ENCODE measurements around the gene USO1. TPM values are rescaled to one million over a fixed set of nuclear protein-coding genes. Genes with fewer than 3 reads are reported as not detected.
"Not testable (repeated sequence)": the region's sequence is repeated elsewhere in the genome, so short reads cannot be mapped to it uniquely, and the experiment has no call there.

The USO1 gene
- total and polyA plus RNA-seq, 4 experiments from 2014 or later = 31.9 to 49.4 (median 42.0) TPM

- POLR2A ChIA-PET (ENCODE audit: partially characterized antibody) = interaction anchor here (0.7 to 1.8 kb wide), 3 partner anchors 9 to 41 kb away, joined by 3 to 7 read pairs (median 6); partner anchors contain the start of gene USO1
- Mint-ChIP-seq H3K9me3 (peaks cover 0 to 3% (median 0%) of the 10 kb centered on the region in 8 donors), H3K27ac (peak overlapping the region in 5 of 7 donors; percentile 25 to 73 (median 69)), H3K4me3 (peak overlapping the region in 1 of 8 donors; percentile 23), H3K27me3 (no peaks in the 10 kb centered on the region), H3K36me3 (no peaks in the 10 kb centered on the region), H3K4me1 (peaks cover 16 to 36% (median 25%) of the 10 kb centered on the region in 4 donors)
- Histone ChIP-seq H3K27ac (ENCODE audit: low read depth, low read length) (no peak overlapping the region), H3K27me3 (ENCODE audit: insufficient read depth, low read length) (no peaks in the 10 kb centered on the region), H3K9me3 (ENCODE audit: control insufficient read depth in 1 of 2, low read length in 2 of 2) (no peaks in the 10 kb centered on the region), H3K36me3 (ENCODE audit: insufficient read depth, low read length) (no peaks in the 10 kb centered on the region), H3K4me3 (ENCODE audit: low read length in 2 of 2) (no peak overlapping the region), H3K4me1 (ENCODE audit: insufficient read depth, low read length) (peaks cover 18% of the 10 kb centered on the region)
- no peak for DNase-seq
- intact Hi-C loops (cut with micrococcal nuclease) = no loop called here
- CTCF ChIA-PET (ENCODE audit: partially characterized antibody) = interaction anchor here (1.4 to 2.0 kb wide), 2 partner anchors 27 to 40 kb away, joined by 4 to 9 read pairs; partner anchors contain the start of gene USO1
Measured at GRCh38 chr4:75683482-75684155, 40.8 kb upstream of the USO1 start.

GRCh38 chr4:75685546-75686189 lies 38.7 kb upstream of the USO1 start:
- Histone ChIP-seq H3K4me1 (ENCODE audit: insufficient read depth, low read length) (peaks cover 18% of the 10 kb centered on the region), H3K27ac (ENCODE audit: low read depth, low read length) (peak overlapping the region; percentile 16), H3K4me3 (ENCODE audit: low read length in 2 of 2) (no peak overlapping the region), H3K27me3 (ENCODE audit: insufficient read depth, low read length) (no peaks in the 10 kb centered on the region), H3K9me3 (ENCODE audit: control insufficient read depth in 1 of 2, low read length in 2 of 2) (no peaks in the 10 kb centered on the region), H3K36me3 (ENCODE audit: insufficient read depth, low read length) (no peaks in the 10 kb centered on the region)
- CTCF ChIA-PET (ENCODE audit: partially characterized antibody) = no interaction called here
- H3K9me3 Mint-ChIP-seq = peaks cover 0 to 3% (median 0%) of the 10 kb centered on the region in 8 donors
- peak overlapping the region in 3 of 7 donors; percentile 19 to 88 (median 76) for H3K27ac Mint-ChIP-seq
- peaks cover 16 to 36% (median 25%) of the 10 kb centered on the region in 4 donors for H3K4me1 Mint-ChIP-seq
- no peaks in the 10 kb centered on the region for H3K36me3 Mint-ChIP-seq
- H3K27me3 Mint-ChIP-seq = no peaks in the 10 kb centered on the region
- POLR2A ChIA-PET (ENCODE audit: partially characterized antibody) = interaction anchor here (1.3 to 1.9 kb wide), 2 partner anchors 12 to 38 kb away, joined by 5 to 8 read pairs; no protein-coding TSS in a partner anchor
- intact Hi-C loops (cut with micrococcal nuclease) = no loop called here
- no peak for DNase-seq
- H3K4me3 Mint-ChIP-seq = peak overlapping the region in 2 of 8 donors; percentile 0 to 51

GRCh38 chr4:75686346-75686745 lies 38.0 kb upstream of the USO1 start:
- ChIA-PET CTCF (ENCODE audit: partially characterized antibody) (no interaction called here), POLR2A (ENCODE audit: partially characterized antibody) (interaction anchor here (1.3 to 1.9 kb wide), 2 partner anchors 13 to 37 kb away, joined by 5 to 8 read pairs; no protein-coding TSS in a partner anchor)
- peak in 4 of 5 donors; percentile 23 to 38 (median 32) for DNase-seq
- intact Hi-C loops (cut with micrococcal nuclease) = no loop called here
- Mint-ChIP-seq H3K27me3 (no peaks in the 10 kb centered on the region), H3K9me3 (peaks cover 0 to 3% (median 0%) of the 10 kb centered on the region in 8 donors), H3K27ac (peak overlapping the region in 5 of 7 donors; percentile 19 to 77 (median 66)), H3K4me1 (peaks cover 16 to 36% (median 25%) of the 10 kb centered on the region in 4 donors), H3K36me3 (no peaks in the 10 kb centered on the region), H3K4me3 (peak overlapping the region in 6 of 8 donors; percentile 0 to 58 (median 35))
- Histone ChIP-seq H3K9me3 (ENCODE audit: control insufficient read depth in 1 of 2, low read length in 2 of 2) (no peaks in the 10 kb centered on the region), H3K36me3 (ENCODE audit: insufficient read depth, low read length) (no peaks in the 10 kb centered on the region), H3K4me3 (ENCODE audit: low read length in 2 of 2) (no peak overlapping the region), H3K27me3 (ENCODE audit: insufficient read depth, low read length) (no peaks in the 10 kb centered on the region), H3K27ac (ENCODE audit: low read depth, low read length) (peak overlapping the region; percentile 16), H3K4me1 (ENCODE audit: insufficient read depth, low read length) (peaks cover 18% of the 10 kb centered on the region)

- peaks cover 16 to 33% (median 25%) of the 10 kb centered on the region in 4 donors for H3K4me1 Mint-ChIP-seq
- H3K36me3 ChIP-seq (ENCODE audit: insufficient read depth, low read length); H3K27me3 ChIP-seq (ENCODE audit: insufficient read depth, low read length); CTCF ChIA-PET (ENCODE audit: partially characterized antibody); H3K36me3 Mint-ChIP-seq; H3K27ac ChIP-seq (ENCODE audit: low read depth, low read length); H3K27me3 Mint-ChIP-seq; DNase-seq; H3K9me3 Mint-ChIP-seq; POLR2A ChIA-PET (ENCODE audit: partially characterized antibody); H3K9me3 ChIP-seq (ENCODE audit: control insufficient read depth in 1 of 2, low read length in 2 of 2); H3K4me3 ChIP-seq (ENCODE audit: low read length in 2 of 2); intact Hi-C loops (cut with micrococcal nuclease): not testable (repeated sequence)
- H3K4me3 Mint-ChIP-seq = peak overlapping the region in 1 of 8 donors; percentile 14
- H3K4me1 ChIP-seq (ENCODE audit: insufficient read depth, low read length) = peaks cover 18% of the 10 kb centered on the region
- peak overlapping the region in 4 of 7 donors; percentile 66 to 70 (median 68) for H3K27ac Mint-ChIP-seq
Measured at GRCh38 chr4:75687125-75687524, 37.3 kb upstream of the USO1 start.

GRCh38 chr4:75692066-75692465 lies 32.3 kb upstream of the USO1 start:
- H3K4me3 ChIP-seq (ENCODE audit: low read length in 2 of 2); H3K27ac Mint-ChIP-seq; H3K27me3 Mint-ChIP-seq; intact Hi-C loops (cut with micrococcal nuclease); H3K4me3 Mint-ChIP-seq; H3K9me3 Mint-ChIP-seq; POLR2A ChIA-PET (ENCODE audit: partially characterized antibody); H3K27ac ChIP-seq (ENCODE audit: low read depth, low read length); H3K4me1 ChIP-seq (ENCODE audit: insufficient read depth, low read length); H3K9me3 ChIP-seq (ENCODE audit: control insufficient read depth in 1 of 2, low read length in 2 of 2); DNase-seq; H3K27me3 ChIP-seq (ENCODE audit: insufficient read depth, low read length); H3K36me3 ChIP-seq (ENCODE audit: insufficient read depth, low read length): not testable (repeated sequence)
- Mint-ChIP-seq H3K36me3 (peaks cover 2 to 10% of the 10 kb centered on the region in 2 donors), H3K4me1 (peaks cover 7 to 20% (median 16%) of the 10 kb centered on the region in 4 donors)
- CTCF ChIA-PET (ENCODE audit: partially characterized antibody) = interaction anchor here (1.0 kb wide), 1 partner anchor 22 kb away, joined by 3 read pairs; no protein-coding TSS in a partner anchor

GRCh38 chr4:75696071-75696470 lies 28.3 kb upstream of the USO1 start:
- Mint-ChIP-seq H3K27me3 (no peaks in the 10 kb centered on the region), H3K9me3 (no peaks in the 10 kb centered on the region), H3K27ac (peak overlapping the region; percentile 57 to 90 (median 80)), H3K36me3 (peaks cover 2 to 10% of the 10 kb centered on the region in 2 donors), H3K4me1 (peaks cover 20 to 35% (median 28%) of the 10 kb centered on the region in 4 donors), H3K4me3 (peak overlapping the region in 1 of 8 donors; percentile 56)
- no peaks in the 10 kb centered on the region for H3K36me3 ChIP-seq (ENCODE audit: insufficient read depth, low read length)
- peak; percentile 33 to 71 (median 46) for DNase-seq
- peaks cover 14% of the 10 kb centered on the region for H3K4me1 ChIP-seq (ENCODE audit: insufficient read depth, low read length)
- no peak overlapping the region for H3K4me3 ChIP-seq (ENCODE audit: low read length in 2 of 2)
- H3K27me3 ChIP-seq (ENCODE audit: insufficient read depth, low read length) = no peaks in the 10 kb centered on the region
- CTCF ChIA-PET (ENCODE audit: partially characterized antibody) = interaction anchor here (0.6 to 0.9 kb wide), 2 partner anchors 11 to 22 kb away, joined by 3 to 6 read pairs; no protein-coding TSS in a partner anchor
- POLR2A ChIA-PET (ENCODE audit: partially characterized antibody) = interaction anchor here (1.1 kb wide), 1 partner anchor 22 kb away, joined by 3 read pairs; no protein-coding TSS in a partner anchor
- no peak overlapping the region for H3K27ac ChIP-seq (ENCODE audit: low read depth, low read length)
- H3K9me3 ChIP-seq (ENCODE audit: control insufficient read depth in 1 of 2, low read length in 2 of 2) = no peaks in the 10 kb centered on the region
- intact Hi-C loops (cut with micrococcal nuclease) = no loop called here

- intact Hi-C loops (cut with micrococcal nuclease) = no loop called here
Measured at GRCh38 chr4:75696581-75696980, 27.8 kb upstream of the USO1 start.

More at GRCh38 chr4:75696581-75696980, 27.8 kb upstream of the USO1 start:
- H3K27me3 Mint-ChIP-seq = no peaks in the 10 kb centered on the region
- H3K9me3 ChIP-seq (ENCODE audit: control insufficient read depth in 1 of 2, low read length in 2 of 2) = no peaks in the 10 kb centered on the region
- H3K4me1 ChIP-seq (ENCODE audit: insufficient read depth, low read length) = peaks cover 14% of the 10 kb centered on the region
- H3K27ac Mint-ChIP-seq = peak overlapping the region in 5 of 7 donors; percentile 52 to 82 (median 70)
- H3K9me3 Mint-ChIP-seq = no peaks in the 10 kb centered on the region
- ChIA-PET CTCF (ENCODE audit: partially characterized antibody) (interaction anchor here (0.6 to 0.9 kb wide), 2 partner anchors 10 to 22 kb away, joined by 3 to 6 read pairs; no protein-coding TSS in a partner anchor), POLR2A (ENCODE audit: partially characterized antibody) (interaction anchor here (0.9 kb wide), 1 partner anchor 27 kb away, joined by 3 read pairs; no protein-coding TSS in a partner anchor)
- H3K36me3 ChIP-seq (ENCODE audit: insufficient read depth, low read length) = no peaks in the 10 kb centered on the region
- no peak overlapping the region for H3K4me3 Mint-ChIP-seq
- peaks cover 2 to 10% of the 10 kb centered on the region in 2 donors for H3K36me3 Mint-ChIP-seq
- no peak overlapping the region for H3K4me3 ChIP-seq (ENCODE audit: low read length in 2 of 2)
- no peak overlapping the region for H3K27ac ChIP-seq (ENCODE audit: low read depth, low read length)
- DNase-seq = no peak
- H3K27me3 ChIP-seq (ENCODE audit: insufficient read depth, low read length) = no peaks in the 10 kb centered on the region
- H3K4me1 Mint-ChIP-seq = peaks cover 20 to 35% (median 28%) of the 10 kb centered on the region in 4 donors

Data from CD4-positive, alpha-beta memory T cell (primary cell).